ENCODE results near the gene EFCAB10.

The EFCAB10 gene

GRCh38 chr7:105596866-105597265 lies 15.6 kb upstream of the EFCAB10 start:
- DNase-seq = no peak

GRCh38 chr7:105594034-105594433 lies 12.7 kb upstream of the EFCAB10 start:
- DNase-seq = no peak

GRCh38 chr7:105591522-105591921 lies 10.2 kb upstream of the EFCAB10 start:
- DNase-seq = no peak

GRCh38 chr7:105590793-105591192 lies 9.5 kb upstream of the EFCAB10 start:
- DNase-seq = no peak

- peak; percentile 28 for DNase-seq
Measured at GRCh38 chr7:105589356-105590077, 8.2 kb upstream of the EFCAB10 start.

- no peak for DNase-seq
Measured at GRCh38 chr7:105587909-105588635, 6.8 kb upstream of the EFCAB10 start.

- no peak for DNase-seq
Measured at GRCh38 chr7:105585850-105586500, 4.7 kb upstream of the EFCAB10 start.

GRCh38 chr7:105584165-105584564 lies 2.9 kb upstream of the EFCAB10 start:
- no peak for DNase-seq

- no peak for DNase-seq
Measured at GRCh38 chr7:105583061-105583460, 1.8 kb upstream of the EFCAB10 start.

GRCh38 chr7:105580022-105580740 lies 1.1 kb downstream of the EFCAB10 start:
- DNase-seq = no peak

GRCh38 chr7:105578496-105578895 lies 2.8 kb downstream of the EFCAB10 start:
- no peak for DNase-seq

- DNase-seq = no peak
Measured at GRCh38 chr7:105577251-105577650, 4.0 kb downstream of the EFCAB10 start.

GRCh38 chr7:105571891-105572290 lies 9.4 kb downstream of the EFCAB10 start:
- DNase-seq = no peak

- DNase-seq = no peak
Measured at GRCh38 chr7:105567821-105568220, 13.5 kb downstream of the EFCAB10 start.

- DNase-seq = no peak
Measured at GRCh38 chr7:105567024-105567423, 14.3 kb downstream of the EFCAB10 start.

- DNase-seq = no peak
Measured at GRCh38 chr7:105565190-105565589, 16.1 kb downstream of the EFCAB10 start.

- DNase-seq = no peak
Measured at GRCh38 chr7:105559926-105560325, 21.4 kb downstream of the EFCAB10 start.

- DNase-seq = no peak
Measured at GRCh38 chr7:105538339-105538738, 43.0 kb downstream of the EFCAB10 start.

- no peak for DNase-seq
Measured at GRCh38 chr7:105532709-105533460, 48.4 kb downstream of the EFCAB10 start.

- DNase-seq = peak; percentile 89
Measured at GRCh38 chr7:105531792-105532671, 49.3 kb downstream of the EFCAB10 start, which contains the start of gene RINT1. Gene RINT1, plus strand, starts transcription at chr7:105532201. Its CDS starts 115 bp downstream, at chr7:105532316.

GRCh38 chr7:105530546-105530945 lies 50.7 kb downstream of the EFCAB10 start:
- no peak for DNase-seq
